ENCODE data around the gene HTR1A. TPM values are rescaled to one million over a fixed set of nuclear protein-coding genes. Genes with fewer than 3 reads are reported as not detected.

HTR1A gene
- total RNA-seq, 1 donor from 2014 or later: not detected

GRCh38 chr5:63928451-63928850 is 33.8 kb downstream of the HTR1A start:
- TF ChIP-seq EZH2phosphoT487 (IDR thresholded peaks at IDR 0.05): no peak
- TF ChIP-seq CTCF (IDR thresholded peaks at IDR 0.05): no peak
- TF ChIP-seq EZH2 (IDR thresholded peaks at IDR 0.05): no peak
- H3K79me2 ChIP-seq (ENCODE audit: low read depth): no peaks in the 10 kb centered on the region
- no peak overlapping the region for H3K4me3 Mint-ChIP-seq
- no peaks in the 10 kb centered on the region for H3K9me3 ChIP-seq (ENCODE audit: low read depth)
- H3K4me2 ChIP-seq: no peak overlapping the region
- no peak overlapping the region for H3K9ac ChIP-seq
- peaks cover 2% of the 10 kb centered on the region for H3K27me3 Mint-ChIP-seq (ENCODE audit: insufficient read depth, low read depth)
- H3K36me3 Mint-ChIP-seq: no peaks in the 10 kb centered on the region
- no peaks in the 10 kb centered on the region for H3K36me3 ChIP-seq
- H4K20me1 ChIP-seq (ENCODE audit: low read depth): no peaks in the 10 kb centered on the region
- H3K27me3 ChIP-seq: no peaks in the 10 kb centered on the region
- no peak overlapping the region for H3K4me3 ChIP-seq
- peaks cover 7% of the 10 kb centered on the region for H3K4me1 Mint-ChIP-seq
- no peak for DNase-seq (ENCODE audit: low spot score)
- H3K4me1 ChIP-seq: no peaks in the 10 kb centered on the region
- H3K27ac Mint-ChIP-seq: no peak overlapping the region
- H3F3A ChIP-seq (ENCODE audit: low read depth): no peaks in the 10 kb centered on the region
- H3K9me3 Mint-ChIP-seq: no peaks in the 10 kb centered on the region
- no peak overlapping the region for H3K27ac ChIP-seq
- H2AFZ ChIP-seq (replicated peaks): no peak overlapping the region

GRCh38 chr5:63923914-63924313 is 38.3 kb downstream of the HTR1A start:
- no peaks in the 10 kb centered on the region for H3K27me3 Mint-ChIP-seq (ENCODE audit: insufficient read depth, low read depth)
- no peaks in the 10 kb centered on the region for H3K9me3 ChIP-seq (ENCODE audit: low read depth)
- no peak for TF ChIP-seq CTCF (IDR thresholded peaks at IDR 0.05)
- TF ChIP-seq EZH2phosphoT487 (IDR thresholded peaks at IDR 0.05): no peak
- TF ChIP-seq EZH2 (IDR thresholded peaks at IDR 0.05): no peak
- H3K79me2 ChIP-seq (ENCODE audit: low read depth): no peaks in the 10 kb centered on the region
- H3K4me2 ChIP-seq: no peak overlapping the region
- H3K36me3 ChIP-seq: no peaks in the 10 kb centered on the region
- DNase-seq (ENCODE audit: low spot score): no peak
- H3K27ac Mint-ChIP-seq: no peak overlapping the region
- no peak overlapping the region for H3K4me3 ChIP-seq
- no peaks in the 10 kb centered on the region for H3K4me1 ChIP-seq
- no peaks in the 10 kb centered on the region for H3F3A ChIP-seq (ENCODE audit: low read depth)
- no peaks in the 10 kb centered on the region for H3K9me3 Mint-ChIP-seq
- H4K20me1 ChIP-seq (ENCODE audit: low read depth): no peaks in the 10 kb centered on the region
- no peak overlapping the region for H3K9ac ChIP-seq
- H3K36me3 Mint-ChIP-seq: no peaks in the 10 kb centered on the region
- H3K27me3 ChIP-seq: no peaks in the 10 kb centered on the region
- H3K4me3 Mint-ChIP-seq: no peak overlapping the region
- H3K4me1 Mint-ChIP-seq: no peaks in the 10 kb centered on the region
- no peak overlapping the region for H3K27ac ChIP-seq
- no peak overlapping the region for H2AFZ ChIP-seq (replicated peaks)

- no peak overlapping the region for H3K4me3 Mint-ChIP-seq
Observed at GRCh38 chr5:63919763-63920478, 42.3 kb downstream of the HTR1A start.

GRCh38 chr5:63916786-63917185 is 45.5 kb downstream of the HTR1A start:
- H3K27me3 Mint-ChIP-seq (ENCODE audit: insufficient read depth, low read depth): no peaks in the 10 kb centered on the region

More at GRCh38 chr5:63919763-63920478, 42.3 kb downstream of the HTR1A start:
- Histone ChIP-seq H3K9ac (no peak overlapping the region), H3K36me3 (no peaks in the 10 kb centered on the region), H3K27me3 (no peaks in the 10 kb centered on the region), H3F3A (ENCODE audit: low read depth) (no peaks in the 10 kb centered on the region), H2AFZ (replicated peaks) (no peak overlapping the region), H4K20me1 (ENCODE audit: low read depth) (no peaks in the 10 kb centered on the region), H3K4me1 (peaks cover 3% of the 10 kb centered on the region), H3K4me2 (no peak overlapping the region), H3K27ac (no peak overlapping the region), H3K9me3 (ENCODE audit: low read depth) (no peaks in the 10 kb centered on the region), H3K4me3 (no peak overlapping the region), H3K79me2 (ENCODE audit: low read depth) (no peaks in the 10 kb centered on the region)
- no peaks in the 10 kb centered on the region for H3K27me3 Mint-ChIP-seq (ENCODE audit: insufficient read depth, low read depth)
- no peak for TF ChIP-seq EZH2 (IDR thresholded peaks at IDR 0.05)
- no peak for TF ChIP-seq EZH2phosphoT487 (IDR thresholded peaks at IDR 0.05)
- no peaks in the 10 kb centered on the region for H3K9me3 Mint-ChIP-seq
- H3K4me1 Mint-ChIP-seq: peaks cover 10% of the 10 kb centered on the region
- no peak for DNase-seq (ENCODE audit: low spot score)
- no peaks in the 10 kb centered on the region for H3K36me3 Mint-ChIP-seq
- no peak overlapping the region for H3K27ac Mint-ChIP-seq

More at GRCh38 chr5:63916786-63917185, 45.5 kb downstream of the HTR1A start:
- Histone ChIP-seq H3K9ac (no peak overlapping the region), H3K4me3 (no peak overlapping the region), H2AFZ (replicated peaks) (no peak overlapping the region), H3K79me2 (ENCODE audit: low read depth) (no peaks in the 10 kb centered on the region), H3K4me1 (peaks cover 3% of the 10 kb centered on the region), H3K9me3 (ENCODE audit: low read depth) (no peaks in the 10 kb centered on the region), H3K27ac (no peak overlapping the region), H4K20me1 (ENCODE audit: low read depth) (no peaks in the 10 kb centered on the region), H3K36me3 (no peaks in the 10 kb centered on the region), H3K27me3 (no peaks in the 10 kb centered on the region), H3F3A (ENCODE audit: low read depth) (no peaks in the 10 kb centered on the region), H3K4me2 (no peak overlapping the region)
- Mint-ChIP-seq H3K27ac (no peak overlapping the region), H3K4me1 (peaks cover 10% of the 10 kb centered on the region), H3K36me3 (no peaks in the 10 kb centered on the region), H3K9me3 (peaks cover 3% of the 10 kb centered on the region), H3K4me3 (no peak overlapping the region)
- no peak for DNase-seq (ENCODE audit: low spot score)
- TF ChIP-seq EZH2phosphoT487 (IDR thresholded peaks at IDR 0.05) (no peak), EZH2 (IDR thresholded peaks at IDR 0.05) (no peak), CTCF (IDR thresholded peaks at IDR 0.05) (no peak)
